ENCODE measurements around the gene CCDC188. TPM values are rescaled to one million over a fixed set of nuclear protein-coding genes. Genes with fewer than 3 reads are reported as not detected.

The CCDC188 gene
- total RNA-seq, 2 donors from 2014 or later: 0.36 TPM; not detected in 1

- no peaks in the 10 kb centered on the region for H3K9me3 Mint-ChIP-seq
- no peaks in the 10 kb centered on the region for H3K36me3 Mint-ChIP-seq
- no peak overlapping the region for H3K27ac Mint-ChIP-seq
- ATAC-seq (no peak), DNase-seq (ENCODE audit: low spot score) (no peak)
- peak overlapping the region; percentile 39 for H3K4me3 Mint-ChIP-seq
- no peaks in the 10 kb centered on the region for H3K27me3 Mint-ChIP-seq
- H3K4me1 Mint-ChIP-seq (ENCODE audit: low read depth in 2 of 2): peaks cover 0 to 20% of the 10 kb centered on the region in 2 donors
These were observed 16.8 kb downstream of the CCDC188 start for GRCh38 chr22:20133930-20134549.

GRCh38 chr22:20132686-20133246 is 18.1 kb downstream of the CCDC188 start:
- peak overlapping the region in 1 of 2 donors; percentile 56 for H3K27ac Mint-ChIP-seq

GRCh38 chr22:20131859-20132685 is 18.8 kb downstream of the CCDC188 start:
- ATAC-seq (peak in 1 of 2 donors; percentile 0), DNase-seq (ENCODE audit: low spot score) (no peak)
- Mint-ChIP-seq H3K4me1 (ENCODE audit: low read depth in 2 of 2) (peaks cover 0 to 9% of the 10 kb centered on the region in 2 donors), H3K27me3 (no peaks in the 10 kb centered on the region), H3K27ac (no peak overlapping the region), H3K4me3 (peak overlapping the region; percentile 65), H3K9me3 (no peaks in the 10 kb centered on the region), H3K36me3 (no peaks in the 10 kb centered on the region)

More at GRCh38 chr22:20132686-20133246, 18.1 kb downstream of the CCDC188 start:
- Mint-ChIP-seq H3K4me1 (ENCODE audit: low read depth in 2 of 2) (peaks cover 0 to 12% of the 10 kb centered on the region in 2 donors), H3K27me3 (no peaks in the 10 kb centered on the region), H3K4me3 (peak overlapping the region; percentile 65), H3K9me3 (no peaks in the 10 kb centered on the region), H3K36me3 (no peaks in the 10 kb centered on the region)
- DNase-seq (ENCODE audit: low spot score) (no peak), ATAC-seq (no peak)

GRCh38 chr22:20131597-20131858 is 19.3 kb downstream of the CCDC188 start, which contains the start of gene ZDHHC8:
Gene ZDHHC8, plus strand, starts transcription at chr22:20131804. Its CDS starts 144 bp downstream, at chr22:20131948.
- Mint-ChIP-seq H3K4me1 (ENCODE audit: low read depth in 2 of 2) (peaks cover 0 to 8% of the 10 kb centered on the region in 2 donors), H3K4me3 (peak within 1 kb of the TSS; percentile 65), H3K27me3 (no peaks in the 10 kb centered on the region), H3K27ac (no peak within 1 kb of the TSS), H3K9me3 (no peaks in the 10 kb centered on the region), H3K36me3 (no peaks in the 10 kb centered on the region)
- ATAC-seq (peak; percentile 80 to 86), DNase-seq (ENCODE audit: low spot score) (no peak)

DNA sequence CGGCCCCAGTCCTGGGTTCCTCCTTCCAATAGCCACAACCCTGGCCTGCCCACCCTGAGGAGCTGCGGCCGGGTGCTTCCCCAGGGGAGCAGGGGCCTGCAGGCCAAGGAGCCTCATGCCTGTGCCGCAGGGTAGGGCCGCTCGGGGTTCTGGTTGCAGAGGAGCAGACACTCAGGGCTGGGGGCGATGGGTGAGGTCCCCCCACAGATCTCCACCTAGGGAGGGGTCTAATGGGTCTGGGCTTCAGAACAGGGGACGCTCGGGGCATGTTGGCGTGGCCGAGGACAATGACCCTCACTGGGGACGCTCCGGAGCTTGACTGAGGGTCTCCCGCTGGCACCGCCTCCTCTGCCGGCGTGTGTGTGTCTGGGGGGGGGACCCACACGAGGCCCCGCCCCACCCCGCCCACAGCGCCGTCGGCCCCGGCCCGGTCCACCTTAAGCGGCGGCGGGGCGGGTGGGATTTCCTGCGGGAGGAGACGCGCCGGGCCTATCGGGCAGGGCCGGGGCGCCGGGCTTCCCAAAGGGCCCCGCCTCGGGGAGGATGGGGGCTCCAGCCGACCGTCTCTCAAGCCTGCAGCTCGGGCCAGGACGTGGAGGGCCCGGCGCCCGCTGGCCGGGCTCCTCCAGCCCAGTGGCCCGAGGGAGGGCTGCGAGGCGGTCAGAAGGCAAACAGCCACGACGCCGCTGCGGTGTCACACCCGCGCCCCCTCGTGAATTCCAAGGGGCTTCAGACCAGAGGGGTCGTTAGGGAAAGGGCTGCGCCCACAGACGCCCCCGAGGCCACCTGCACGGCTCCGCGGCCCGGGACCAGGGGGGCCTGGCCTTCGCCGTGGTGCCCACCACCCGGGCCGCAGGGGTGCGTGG is 19.9 kb downstream of the CCDC188 start:
- no peak overlapping the region for H3K27ac Mint-ChIP-seq
- H3K27me3 Mint-ChIP-seq: no peaks in the 10 kb centered on the region
- DNase-seq (ENCODE audit: low spot score) (peak; percentile 88), ATAC-seq (peak; percentile 85 to 88)
- H3K9me3 Mint-ChIP-seq: no peaks in the 10 kb centered on the region
- H3K4me3 Mint-ChIP-seq: peak overlapping the region; percentile 20
- H3K4me1 Mint-ChIP-seq (ENCODE audit: low read depth in 2 of 2): peaks cover 0 to 4% of the 10 kb centered on the region in 2 donors
- H3K36me3 Mint-ChIP-seq: no peaks in the 10 kb centered on the region

DNA sequence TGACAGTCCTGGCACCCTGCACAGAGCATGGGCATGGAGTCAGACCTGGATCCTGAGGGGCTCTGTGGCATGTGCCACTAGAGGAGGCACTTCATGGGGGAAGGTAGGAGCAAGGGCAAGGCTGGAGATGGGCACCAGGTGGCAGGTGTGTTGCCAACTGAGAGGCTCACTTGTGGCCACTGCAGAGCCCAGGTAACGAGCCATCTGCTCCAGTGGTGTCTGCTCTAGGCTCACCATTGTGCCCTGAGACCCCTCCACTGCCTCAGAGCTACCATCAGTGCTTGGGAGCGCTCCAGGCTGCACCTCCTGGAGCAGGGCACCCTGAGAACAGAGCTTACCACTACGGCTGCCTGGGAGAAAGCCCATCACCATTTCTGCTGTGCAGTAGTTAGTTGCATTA is 20.5 kb downstream of the CCDC188 start:
- no peak for ATAC-seq
- no peaks in the 10 kb centered on the region for H3K36me3 Mint-ChIP-seq
- H3K9me3 Mint-ChIP-seq: no peaks in the 10 kb centered on the region
- no peak for DNase-seq (ENCODE audit: low spot score)
- H3K4me1 Mint-ChIP-seq (ENCODE audit: low read depth in 2 of 2): peaks cover 0 to 4% of the 10 kb centered on the region in 2 donors
- no peak overlapping the region for H3K27ac Mint-ChIP-seq
- H3K4me3 Mint-ChIP-seq: peak overlapping the region; percentile 22
- H3K27me3 Mint-ChIP-seq: no peaks in the 10 kb centered on the region

DNA sequence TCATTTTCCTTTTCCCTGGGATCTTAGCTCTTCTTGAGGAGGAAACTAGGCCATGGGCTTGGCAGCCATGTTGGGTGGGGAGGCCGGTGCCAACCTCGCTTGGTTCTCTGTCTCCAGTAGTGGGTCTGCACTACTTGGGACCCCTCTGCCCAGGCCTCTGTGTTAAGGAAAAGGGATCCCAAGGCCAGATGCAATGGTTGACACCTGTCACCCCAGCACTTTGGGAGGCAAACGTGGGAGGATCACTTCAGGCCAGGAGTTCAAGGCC is 21.2 kb downstream of the CCDC188 start:
- no peak for DNase-seq (ENCODE audit: low spot score)
- H3K9me3 Mint-ChIP-seq: no peaks in the 10 kb centered on the region
- peaks cover 0 to 6% of the 10 kb centered on the region in 2 donors for H3K4me1 Mint-ChIP-seq (ENCODE audit: low read depth in 2 of 2)
- ATAC-seq: no peak
- H3K36me3 Mint-ChIP-seq: no peaks in the 10 kb centered on the region
- no peak overlapping the region for H3K27ac Mint-ChIP-seq
- no peaks in the 10 kb centered on the region for H3K27me3 Mint-ChIP-seq
- H3K4me3 Mint-ChIP-seq: peak overlapping the region; percentile 22

DNA sequence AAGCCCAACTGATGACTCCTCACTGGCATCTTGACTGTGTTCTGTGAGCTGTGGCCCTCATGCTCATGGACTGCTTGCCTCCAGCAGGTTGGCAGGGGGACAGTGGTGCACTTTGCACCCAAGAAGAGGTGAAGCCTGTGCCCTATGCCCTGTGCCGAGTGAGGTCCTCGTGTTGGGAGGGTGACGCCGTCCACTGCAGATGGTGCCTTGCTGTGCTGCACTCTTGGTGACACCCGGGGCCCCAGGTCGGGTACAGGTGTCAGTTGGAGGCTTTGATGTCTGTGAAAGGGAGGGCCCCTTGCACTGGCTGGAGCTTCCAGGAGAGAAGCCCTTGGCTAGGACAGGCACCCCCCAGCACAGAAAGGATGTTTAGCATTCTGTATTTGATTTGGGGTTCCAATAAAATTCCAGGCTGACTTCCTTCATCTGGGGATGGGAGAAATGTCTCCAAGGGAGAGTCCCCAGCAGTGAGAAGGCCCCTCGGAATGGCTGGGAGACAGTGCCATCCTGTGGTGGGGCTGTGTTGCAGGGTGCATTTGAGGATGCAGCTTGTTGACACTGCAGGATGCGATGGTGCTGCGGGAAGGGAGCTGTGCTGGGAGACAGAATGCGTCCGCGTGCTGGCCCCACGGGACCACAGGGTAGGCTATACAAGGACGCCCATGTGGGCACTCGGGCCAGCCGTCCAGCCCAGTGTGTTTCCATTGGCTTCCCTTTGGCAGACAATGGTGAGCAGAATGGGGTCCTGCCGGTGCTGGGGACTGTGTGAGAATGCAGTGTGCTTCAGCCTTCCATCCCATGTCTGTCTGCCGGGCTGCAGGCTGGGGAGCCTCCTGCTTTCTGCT is 21.7 kb downstream of the CCDC188 start:
- Mint-ChIP-seq H3K4me1 (ENCODE audit: low read depth in 2 of 2) (peaks cover 0 to 7% of the 10 kb centered on the region in 2 donors), H3K27ac (no peak overlapping the region), H3K4me3 (no peak overlapping the region), H3K27me3 (no peaks in the 10 kb centered on the region), H3K36me3 (no peaks in the 10 kb centered on the region), H3K9me3 (no peaks in the 10 kb centered on the region)
- DNase-seq (ENCODE audit: low spot score) (no peak), ATAC-seq (no peak)

GRCh38 chr22:20128619-20128901 is 22.3 kb downstream of the CCDC188 start:
- Mint-ChIP-seq H3K4me3 (no peak overlapping the region), H3K9me3 (no peaks in the 10 kb centered on the region), H3K27me3 (no peaks in the 10 kb centered on the region), H3K4me1 (ENCODE audit: low read depth in 2 of 2) (peaks cover under 1 to 11% of the 10 kb centered on the region in 2 donors), H3K27ac (no peak overlapping the region), H3K36me3 (no peaks in the 10 kb centered on the region)
- DNase-seq (ENCODE audit: low spot score): no peak
- no peak for ATAC-seq

GRCh38 chr22:20127869-20128618 is 22.8 kb downstream of the CCDC188 start:
- Mint-ChIP-seq H3K27ac (no peak overlapping the region), H3K27me3 (no peaks in the 10 kb centered on the region), H3K9me3 (no peaks in the 10 kb centered on the region), H3K4me3 (no peak overlapping the region), H3K4me1 (ENCODE audit: low read depth in 2 of 2) (peaks cover 5 to 13% of the 10 kb centered on the region in 2 donors), H3K36me3 (no peaks in the 10 kb centered on the region)
- ATAC-seq (no peak), DNase-seq (ENCODE audit: low spot score) (no peak)

- H3K4me1 Mint-ChIP-seq (ENCODE audit: low read depth in 2 of 2): peaks cover 12 to 17% of the 10 kb centered on the region in 2 donors
- H3K9me3 Mint-ChIP-seq: no peaks in the 10 kb centered on the region
- DNase-seq (ENCODE audit: low spot score) (no peak), ATAC-seq (no peak)
- H3K27ac Mint-ChIP-seq: no peak overlapping the region
- no peaks in the 10 kb centered on the region for H3K36me3 Mint-ChIP-seq
- no peaks in the 10 kb centered on the region for H3K27me3 Mint-ChIP-seq
- no peak overlapping the region for H3K4me3 Mint-ChIP-seq
These were observed 23.5 kb downstream of the CCDC188 start for GRCh38 chr22:20127318-20127868.

- Mint-ChIP-seq H3K36me3 (no peaks in the 10 kb centered on the region), H3K4me3 (no peak overlapping the region), H3K27me3 (no peaks in the 10 kb centered on the region), H3K4me1 (ENCODE audit: low read depth in 2 of 2) (peaks cover 17 to 23% of the 10 kb centered on the region in 2 donors), H3K27ac (no peak overlapping the region), H3K9me3 (no peaks in the 10 kb centered on the region)
- ATAC-seq (no peak), DNase-seq (ENCODE audit: low spot score) (no peak)
These were observed 24.4 kb downstream of the CCDC188 start for GRCh38 chr22:20126284-20127029.
